GM18909 (cell line): ENCODE results near the gene RAB36.

Experiments
- ATAC-seq: cut with Tn5 transposase; IDR thresholded peaks from one replicate; pipeline ENCODE4 v1.9.1; 2021; ENCODE audit warnings: mild to moderate bottlenecking; ENCODE audit not compliant: unreplicated experiment, poor library complexity

RAB36 gene

DNA sequence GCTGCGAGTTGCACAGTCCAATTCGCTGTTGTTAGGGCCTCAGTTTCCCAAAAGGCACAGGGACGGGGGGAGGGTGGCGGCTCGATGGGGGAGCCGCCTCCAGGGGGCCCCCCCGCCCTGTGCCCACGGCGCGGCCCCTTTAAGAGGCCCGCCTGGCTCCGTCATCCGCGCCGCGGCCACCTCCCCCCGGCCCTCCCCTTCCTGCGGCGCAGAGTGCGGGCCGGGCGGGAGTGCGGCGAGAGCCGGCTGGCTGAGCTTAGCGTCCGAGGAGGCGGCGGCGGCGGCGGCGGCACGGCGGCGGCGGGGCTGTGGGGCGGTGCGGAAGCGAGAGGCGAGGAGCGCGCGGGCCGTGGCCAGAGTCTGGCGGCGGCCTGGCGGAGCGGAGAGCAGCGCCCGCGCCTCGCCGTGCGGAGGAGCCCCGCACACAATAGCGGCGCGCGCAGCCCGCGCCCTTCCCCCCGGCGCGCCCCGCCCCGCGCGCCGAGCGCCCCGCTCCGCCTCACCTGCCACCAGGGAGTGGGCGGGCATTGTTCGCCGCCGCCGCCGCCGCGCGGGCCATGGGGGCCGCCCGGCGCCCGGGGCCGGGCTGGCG, 35.1 kb downstream of the RAB36 start, which contains the start of gene BCR:
TSS of gene BCR (plus strand) at position 209 of the 592 bp plus-strand sequence. CDS start 452 bp downstream, outside the sequence.
- peak; percentile 50 for ATAC-seq

- ATAC-seq, result no peak
These were observed 35.8 kb downstream of the RAB36 start for GRCh38 chr22:23180893-23181720.

GRCh38 chr22:23181721-23182308, 36.5 kb downstream of the RAB36 start:
- no peak for ATAC-seq

DNA sequence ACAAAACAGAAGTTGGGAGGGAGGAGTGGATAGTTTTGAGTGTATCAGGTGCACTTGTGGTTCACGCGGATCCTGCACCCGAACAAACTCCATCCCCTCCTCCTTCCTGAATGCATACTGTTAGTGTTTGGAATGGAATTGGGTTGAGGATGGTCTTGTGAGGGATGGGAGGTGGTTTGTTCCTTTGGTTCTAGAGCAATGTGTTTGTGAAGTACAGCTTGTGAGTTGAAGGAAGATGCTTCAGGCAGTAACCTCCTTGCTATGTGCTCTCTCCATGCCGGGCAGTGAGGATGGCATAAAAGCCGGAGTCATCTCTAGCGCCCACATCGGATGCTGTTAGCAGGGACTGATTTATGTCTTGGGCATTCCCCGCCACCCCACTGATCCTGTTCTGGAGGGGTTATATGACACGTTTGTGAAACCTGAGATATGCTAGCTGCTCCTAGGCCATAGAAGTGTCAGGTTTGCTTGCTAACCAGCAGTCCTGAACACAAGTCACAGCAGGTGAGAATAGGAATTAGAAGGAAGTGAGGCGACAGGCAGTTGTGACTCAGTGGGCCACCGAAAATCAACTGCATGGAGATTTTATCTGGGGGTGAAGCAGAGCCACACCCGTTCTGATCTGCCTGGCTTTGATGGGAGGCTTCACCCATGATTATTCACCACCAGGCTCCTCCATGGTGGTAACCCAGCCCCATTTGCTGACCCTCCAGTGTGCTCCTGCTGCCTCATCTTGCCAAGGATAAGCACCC, 37.2 kb downstream of the RAB36 start:
- ATAC-seq, result no peak

DNA sequence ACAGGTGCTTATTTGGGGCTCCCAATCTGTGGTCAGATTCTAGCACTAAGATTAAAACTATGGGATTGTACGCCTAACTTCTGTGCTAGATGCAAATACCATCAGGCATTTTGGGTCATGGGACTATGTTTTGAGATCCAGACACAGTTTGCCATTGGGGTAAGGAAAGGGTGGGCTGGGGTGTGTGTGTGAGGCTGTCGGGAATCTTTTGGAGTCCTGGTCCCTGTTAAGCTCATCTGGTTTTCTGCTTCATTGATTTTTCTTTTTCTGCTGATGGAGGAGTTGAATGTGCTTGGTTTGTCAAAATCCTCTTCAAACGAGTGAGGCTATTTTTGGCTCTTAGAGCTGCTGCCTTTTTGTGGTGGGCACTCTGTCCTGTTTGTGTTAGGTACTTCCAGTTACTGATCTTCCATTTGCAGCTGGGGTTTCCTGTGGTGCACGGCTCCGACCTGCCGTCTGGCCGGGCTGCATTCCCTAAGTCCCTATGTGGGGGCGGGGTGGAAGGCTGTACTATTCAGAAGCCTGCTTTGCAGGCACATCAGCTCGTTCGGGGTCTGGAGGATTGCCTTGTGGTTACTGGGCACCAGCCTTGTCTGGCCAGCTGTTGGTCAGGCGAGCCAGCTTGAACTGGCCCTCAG, 37.9 kb downstream of the RAB36 start:
- ATAC-seq, result no peak

DNA sequence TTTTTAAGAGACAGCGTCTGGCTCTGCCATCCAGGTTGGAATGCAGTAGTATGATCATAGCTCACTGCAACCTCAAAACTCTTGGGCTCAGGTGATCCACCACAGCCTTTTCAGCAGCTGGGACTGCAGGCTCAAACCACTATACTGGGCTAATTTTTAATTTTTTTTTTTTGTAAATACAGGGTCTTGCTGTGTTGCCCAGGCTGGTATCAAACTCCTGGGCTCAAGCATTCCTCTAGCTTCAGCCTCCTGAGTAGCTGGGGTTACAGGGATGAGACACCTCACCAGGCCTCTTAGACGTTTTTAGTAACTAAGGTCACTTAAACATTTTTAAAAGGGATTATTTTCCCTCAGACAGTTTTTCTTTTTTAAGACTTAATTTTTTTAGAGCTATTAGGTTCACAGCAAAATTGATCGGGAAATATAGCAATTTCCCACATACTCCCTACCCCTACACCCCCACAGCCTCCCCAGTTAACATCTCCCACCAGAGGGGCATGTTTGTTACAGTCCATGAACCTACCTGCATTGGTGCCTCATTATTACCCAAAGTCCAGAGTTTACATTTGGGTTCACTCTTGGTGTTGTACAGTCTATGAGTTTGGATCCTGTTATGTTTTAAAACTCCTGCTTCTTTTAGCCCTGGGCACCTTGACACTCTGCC, 39.0 kb downstream of the RAB36 start:
- no peak for ATAC-seq

DNA sequence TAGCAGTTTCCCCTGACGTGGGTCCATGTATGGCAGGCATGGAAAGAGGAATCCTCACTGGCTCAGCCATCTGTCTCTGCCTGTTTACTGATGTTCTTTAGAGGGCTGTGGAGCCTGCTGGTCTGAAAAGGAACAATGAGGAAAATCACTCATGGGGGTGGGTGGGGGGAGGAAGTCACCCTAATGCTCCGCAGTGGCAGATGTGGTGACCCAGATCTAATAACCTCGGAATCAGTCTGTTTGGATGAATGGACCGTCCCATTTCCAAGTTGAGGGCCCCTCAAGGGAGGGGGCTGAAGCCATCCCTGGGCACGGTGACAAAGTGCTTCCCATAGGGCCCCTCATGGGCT, 39.5 kb downstream of the RAB36 start:
- ATAC-seq, result no peak

DNA sequence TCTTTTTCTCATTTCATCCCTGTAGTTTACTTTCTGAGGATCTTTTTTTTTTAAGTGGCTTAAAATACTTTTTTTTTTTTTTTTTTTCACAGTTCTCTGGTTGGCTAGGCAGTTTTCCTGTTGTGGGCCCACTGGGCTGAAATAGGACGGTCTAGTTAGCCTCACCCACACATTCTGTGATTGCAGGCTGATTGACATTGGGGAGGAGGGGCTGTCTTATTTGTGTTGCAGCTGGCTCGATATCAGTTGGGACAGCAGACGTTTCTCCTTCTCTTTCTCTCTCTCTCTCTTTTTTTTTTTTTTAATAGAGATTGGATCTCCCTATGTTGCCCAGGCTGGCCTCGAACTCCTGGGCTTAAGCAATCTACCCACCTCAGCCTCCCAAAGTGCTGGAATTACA, 41.9 kb downstream of the RAB36 start:
- ATAC-seq, result no peak

- ATAC-seq, result no peak
These were observed 42.8 kb downstream of the RAB36 start for GRCh38 chr22:23187871-23188700.

DNA sequence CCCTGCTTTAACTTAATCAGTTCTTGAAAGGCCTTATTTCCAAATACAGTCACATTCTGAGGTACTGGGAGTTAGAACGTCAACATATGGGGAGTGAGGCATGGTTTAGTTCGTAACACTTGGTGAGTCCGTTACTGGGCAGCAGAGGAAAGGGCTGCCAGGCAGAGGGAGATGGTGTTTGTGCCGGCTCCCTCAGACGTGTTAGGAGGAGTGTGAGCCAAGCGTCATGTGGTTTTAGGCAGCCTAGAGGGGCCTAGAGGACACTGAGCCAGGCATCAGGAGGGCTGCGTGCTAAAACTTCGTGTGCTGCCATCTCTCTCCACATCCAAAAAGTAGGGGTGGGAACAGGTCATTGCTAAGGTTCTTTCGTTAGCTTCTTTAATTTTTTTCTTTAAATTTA, 45.2 kb downstream of the RAB36 start:
- ATAC-seq, result no peak

DNA sequence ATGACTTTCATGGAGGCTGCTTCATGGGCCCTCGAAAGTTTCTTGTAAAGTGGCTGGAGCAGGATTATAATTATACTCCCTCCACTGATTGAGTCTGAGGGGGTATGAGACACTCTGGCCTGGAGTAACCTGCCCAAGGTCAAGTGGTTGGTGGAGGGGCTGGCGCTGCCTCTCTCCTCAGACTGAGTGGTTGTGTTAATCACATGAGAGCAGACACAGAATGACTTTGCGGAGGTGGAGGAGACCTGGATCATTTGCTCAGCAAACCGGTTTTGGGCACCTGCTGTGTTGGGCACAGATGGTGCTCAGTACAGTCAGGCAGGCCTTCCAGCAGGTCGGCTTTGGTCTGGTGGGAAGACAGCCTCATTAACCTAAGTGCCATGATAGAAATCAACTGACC, 46.9 kb downstream of the RAB36 start:
- ATAC-seq, result no peak

GRCh38 chr22:23192558-23192957, 47.3 kb downstream of the RAB36 start:
- no peak for ATAC-seq

GRCh38 chr22:23193196-23193827, 48.0 kb downstream of the RAB36 start:
- no peak for ATAC-seq

DNA sequence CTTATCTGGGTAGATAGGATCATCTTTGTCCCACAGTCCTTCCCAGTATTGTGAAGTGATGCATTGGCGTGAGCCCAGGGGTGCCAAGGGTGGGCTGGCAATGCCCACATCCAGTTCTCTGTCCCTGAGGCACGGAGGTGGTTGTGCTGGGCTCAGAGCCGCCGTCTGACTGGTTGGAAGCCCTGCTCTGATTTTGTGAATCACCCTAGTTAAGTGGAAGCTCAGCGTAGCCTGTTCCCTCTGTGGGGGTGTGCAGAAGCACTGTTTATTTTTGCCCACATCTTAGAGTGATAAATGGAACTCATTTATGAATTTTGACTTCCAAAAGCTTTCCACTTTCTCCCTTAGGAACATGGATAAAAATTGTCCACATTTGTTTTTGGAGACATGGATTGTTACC, 48.6 kb downstream of the RAB36 start:
- no peak for ATAC-seq

GRCh38 chr22:23196165-23196564, 50.9 kb downstream of the RAB36 start:
- no peak for ATAC-seq

GRCh38 chr22:23197836-23198235, 52.6 kb downstream of the RAB36 start:
- no peak for ATAC-seq

DNA sequence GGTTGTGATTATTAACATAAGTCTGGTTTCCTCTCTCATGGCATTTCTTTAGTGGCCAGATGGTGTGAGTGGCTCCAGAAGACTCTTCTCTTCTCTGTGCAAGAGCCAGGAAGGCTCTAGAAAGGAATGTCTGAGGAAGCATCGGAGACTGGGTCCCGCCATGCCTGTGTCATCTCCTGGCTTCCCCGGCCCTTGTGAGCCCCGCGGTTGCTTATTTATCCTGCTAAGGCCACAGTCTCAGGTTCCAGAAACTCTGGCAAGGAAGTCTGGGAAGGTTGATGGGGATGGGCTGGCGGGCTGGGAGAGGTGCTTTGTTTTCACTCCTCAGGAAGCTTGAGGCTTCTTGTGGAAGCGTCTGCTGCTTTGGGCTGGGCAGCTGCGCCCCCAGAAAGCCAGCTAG, 53.9 kb downstream of the RAB36 start:
- ATAC-seq, result no peak

DNA sequence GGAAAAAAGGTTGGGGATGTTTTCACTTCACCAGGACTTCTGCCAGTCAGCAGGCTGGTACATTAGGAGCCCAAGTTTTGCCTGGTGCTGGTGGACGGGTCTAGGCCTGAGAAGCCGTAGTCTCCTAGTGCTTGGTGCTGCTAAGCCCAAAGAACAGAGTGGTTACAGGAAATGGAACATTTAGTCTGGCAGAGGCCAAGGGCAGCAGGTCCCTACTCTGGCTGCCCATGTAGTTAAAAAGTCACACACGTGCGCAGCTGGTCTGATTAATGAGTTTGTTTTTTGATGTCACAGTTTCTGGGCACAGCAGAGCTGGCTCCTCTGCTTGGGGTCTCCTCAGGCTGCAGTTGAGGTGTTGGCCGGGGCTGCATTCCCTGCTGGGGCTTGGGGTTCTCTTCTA, 55.6 kb downstream of the RAB36 start:
- no peak for ATAC-seq
